K562 (cell line): ENCODE data around the gene LTBP2. TPM values are rescaled to one million over a fixed set of nuclear protein-coding genes. Genes with fewer than 3 reads are reported as not detected.

Experiments used
- ATAC-seq: fragments of 200-7000 bp; cut with Tn5 transposase; 3 replicates; pipeline ENCODE4 v1.9.1; 2020; ENCODE audit warnings: moderate library complexity
- BruUV-seq: library from RNA; stranded (reverse); fragments of 400-500 nt; replicated peaks from 2 replicates; lab custom pipeline; 2021; lab: Mats Ljungman, UMichigan
- CTCF ChIA-PET: fragments of 300-600 bp; formaldehyde crosslinking; extraction: SDS; loops from one replicate; lab custom pipeline; 2021; ENCODE audit warnings: low intra/inter-chr PET ratio; lab: Yijun Ruan, JAX
- POLR2A ChIA-PET: fragments of 300-600, 350-650 bp; sonication (Branson Sonifier 250); formaldehyde crosslinking; extraction: SDS; loops from one replicate; lab custom pipeline; 2021; ENCODE audit warnings: antibody characterized with exemption, inconsistent platforms; lab: Yijun Ruan, JAX
- DNase-seq, 4 experiments: peaks; one replicate each; pipeline versions ENCODE4 v3.0.0 to v3.0.0-alpha.2; 2011 to 2018; ENCODE audit warnings: low spot score in 3 of 4, mixed read lengths in 3 of 4; ENCODE audit errors: extremely low read depth in 1 of 4
- FAIRE-seq: peaks from 2 replicates; lab custom pipeline; 2011; peaks lifted over from hg19 to GRCh38; lab: Jason Lieb, UNC
- H2AFZ ChIP-seq: 2 replicates; pipeline ENCODE4 v1.6.0; 2011; ENCODE audit warnings: low read depth, low read length, control low read depth, inconsistent platforms
- H3K27ac ChIP-seq: fragments of 200-600 bp; 3 replicates; pipeline ENCODE4 v1.8.0; 2011; ENCODE audit warnings: low read depth, mild to moderate bottlenecking, control low read depth, inconsistent platforms, low read length, moderate library complexity, mixed read lengths; ENCODE audit errors: extremely low read depth
- H3K27me3 ChIP-seq, 2 experiments: fragments of 300-600 bp in 1 of 2; 2 replicates in 1 of 2; 3 replicates in 1 of 2; pipeline versions ENCODE4 v1.6.0 to v1.8.0; 2011; ENCODE audit warnings: inconsistent platforms in 2 of 2, low read length in 2 of 2, mild to moderate bottlenecking in 1 of 2, mixed read lengths in 1 of 2, moderate library complexity in 1 of 2; ENCODE audit not compliant: control insufficient read depth in 2 of 2, insufficient read depth in 2 of 2
- H3K36me3 ChIP-seq: fragments of 300-600 bp; 3 replicates; pipeline ENCODE4 v1.8.0; 2011; ENCODE audit warnings: mild to moderate bottlenecking, low read length, inconsistent platforms; ENCODE audit not compliant: control insufficient read depth, insufficient read depth
- H3K4me1 ChIP-seq, 2 experiments: fragments of 200-600 bp in 1 of 2; replicated peaks in 1 of 2; 2 replicates in 1 of 2; 3 replicates in 1 of 2; pipeline versions ENCODE4 v1.5.1 to v1.8.0; 2011; ENCODE audit warnings: inconsistent platforms in 2 of 2, low read length in 2 of 2, mild to moderate bottlenecking in 1 of 2, mixed read lengths in 1 of 2, moderate library complexity in 1 of 2; ENCODE audit not compliant: control insufficient read depth in 2 of 2, insufficient read depth in 2 of 2
- H3K4me2 ChIP-seq: 2 replicates; pipeline ENCODE4 v1.6.1; 2011; ENCODE audit warnings: low read length, control low read depth, inconsistent platforms, mixed read lengths; ENCODE audit not compliant: insufficient read depth
- H3K4me3 ChIP-seq: fragments of 200-600 bp; sonication (generic), shearing (Covaris generic); 2 replicates; pipeline ENCODE4 v1.5.1; 2016; ENCODE audit warnings: control low read depth, inconsistent platforms
- H3K79me2 ChIP-seq: fragments of 200-600 bp; 3 replicates; pipeline ENCODE4 v1.8.0; 2011; ENCODE audit warnings: low read length, inconsistent platforms; ENCODE audit not compliant: control insufficient read depth, insufficient read depth
- H3K9ac ChIP-seq, 2 experiments: 2 replicates each; pipeline versions ENCODE4 v1.6.0 to v1.6.1; 2011; ENCODE audit warnings: low read depth in 2 of 2, low read length in 2 of 2, control low read depth in 1 of 2, inconsistent platforms in 1 of 2, mild to moderate bottlenecking in 1 of 2, mixed read lengths in 1 of 2; ENCODE audit not compliant: insufficient read depth in 1 of 2
- H3K9me1 ChIP-seq: one replicate; pipeline ENCODE4 v1.6.0; 2011; ENCODE audit warnings: inconsistent platforms, mild to moderate bottlenecking, low read length, moderate library complexity; ENCODE audit not compliant: control insufficient read depth, insufficient read depth
- H3K9me3 ChIP-seq: replicated peaks from 2 replicates; pipeline ENCODE4 v1.5.1; 2011; ENCODE audit warnings: low read depth, low read length, inconsistent platforms; ENCODE audit not compliant: control insufficient read depth, insufficient read depth
- H4K20me1 ChIP-seq: replicated peaks from 2 replicates; pipeline ENCODE4 v1.6.1; 2011; ENCODE audit warnings: low read length, inconsistent platforms, mixed read lengths; ENCODE audit not compliant: control insufficient read depth, insufficient read depth
- BCL6 ChIP-seq: fragments of 250-450 bp; sonication (Bioruptor Pico); IDR thresholded peaks from 2 replicates; pipeline ENCODE4 v1.4.0; 2020
- DMBX1 ChIP-seq: fragments of 250-450 bp; sonication (Bioruptor Pico); IDR thresholded peaks from 2 replicates; pipeline ENCODE4 v1.8.0; 2022; ENCODE audit warnings: inconsistent platforms, mild to moderate bottlenecking, moderate library complexity, borderline replicate concordance
- HCFC1 ChIP-seq: IDR thresholded peaks from 2 replicates; pipeline ENCODE4 v1.6.1; 2012; ENCODE audit warnings: low read depth, low read length, improper control_type of control experiment
- HEY1 ChIP-seq: fragments of 250-450 bp; sonication (Bioruptor Pico); IDR thresholded peaks from 2 replicates; pipeline ENCODE4 v1.5.0; 2020; ENCODE audit warnings: mild to moderate bottlenecking, moderate library complexity, borderline replicate concordance
- MAZ ChIP-seq, 2 experiments: fragments of 450-650 bp in 1 of 2; sonication (generic) in 1 of 2; formaldehyde crosslinking; IDR thresholded peaks in 1 of 2; conservative IDR thresholded peaks in 1 of 2; 2 replicates each; pipeline versions ENCODE4 v1.4.0 to v1.5.0; 2020; ENCODE audit warnings: mild to moderate bottlenecking in 1 of 2, missing genetic modification reagents in 1 of 2
- MCM2 ChIP-seq: fragments of 450-650 bp; IDR thresholded peaks from 2 replicates; pipeline ENCODE4 v1.6.1; 2017; ENCODE audit warnings: low read depth, mild to moderate bottlenecking
- MYBL2 ChIP-seq, 2 experiments: fragments of 450-650 bp in 1 of 2; sonication (generic) in 1 of 2; formaldehyde crosslinking in 1 of 2; IDR thresholded peaks; 2 replicates each; pipeline versions ENCODE4 v1.6.1 to v1.8.1; 2017 to 2022; ENCODE audit warnings: borderline replicate concordance in 1 of 2, inconsistent platforms in 1 of 2, low read depth in 1 of 2, mild to moderate bottlenecking in 1 of 2, missing genetic modification reagents in 1 of 2, moderate library complexity in 1 of 2
- NFIC ChIP-seq: fragments of 450-650 bp; IDR thresholded peaks from 2 replicates; pipeline ENCODE4 v1.6.1; 2017; ENCODE audit warnings: mild to moderate bottlenecking, inconsistent platforms
- NR1H2 ChIP-seq: sonication (generic); formaldehyde crosslinking; IDR thresholded peaks from 2 replicates; pipeline ENCODE4 v1.4.0; 2020; ENCODE audit warnings: mild to moderate bottlenecking, missing genetic modification reagents
- RFX5 ChIP-seq: IDR thresholded peaks from 2 replicates; pipeline ENCODE4 v1.6.1; 2011; ENCODE audit warnings: low read depth, mild to moderate bottlenecking, improper control_type of control experiment, low read length
- XRCC5 ChIP-seq: fragments of 200-400 bp; formaldehyde crosslinking; IDR thresholded peaks from 2 replicates; pipeline ENCODE4 v1.6.1; 2017; ENCODE audit warnings: low read depth, mild to moderate bottlenecking, low read length
- ZNF24 ChIP-seq: fragments of 450-650 bp; IDR thresholded peaks from 2 replicates; pipeline ENCODE4 v1.6.1; 2016
- ZNF263 ChIP-seq: sonication (generic); formaldehyde crosslinking; IDR thresholded peaks from 2 replicates; pipeline ENCODE4 v1.8.0; 2022; ENCODE audit warnings: mild to moderate bottlenecking, missing genetic modification reagents, borderline replicate concordance
- ZNF274 ChIP-seq: IDR thresholded peaks from 2 replicates; pipeline ENCODE4 v1.6.1; 2011; ENCODE audit warnings: low read depth, mild to moderate bottlenecking, low read length, moderate library complexity, borderline replicate concordance
- WGBS: fragments of 100-300 bp; shearing (Covaris generic); methylation state at CpG from one replicate; pipeline ENCODE4 v1.1.6; 2016; ENCODE audit warnings: low coverage, mixed read lengths; ENCODE audit not compliant: insufficient coverage; ENCODE audit errors: missing lambda C conversion rate; 5-methylcytosine and 5-hydroxymethylcytosine counted together
- in situ Hi-C: fragments of 300-500 bp; cut with MboI; formaldehyde crosslinking; loops from 4 replicates; pipeline ENCODE4 v1.15.0; 2018; ENCODE audit warnings: inconsistent platforms, mixed read lengths
- intact Hi-C: fragments of 100-400 bp; cut with micrococcal nuclease; formaldehyde crosslinking; loops from 2 replicates; pipeline ENCODE4 v1.14.2; 2022
- polyA plus RNA-seq, 8 experiments: library from polyadenylated mRNA; depleted of rRNA in 4 of 8; stranded (reverse) in 5 of 8; unstranded in 3 of 8; fragments of >200 nt; fragmentation: Nextera tagmentation in 2 of 8; fragmentation: Illumina TruSeq in 1 of 8; extraction: Ambion mirVana in 2 of 8; extraction: Trizol in 1 of 8; gene quantifications; 2 replicates each; pipeline versions ENCODE4 v1.2.1 to v1.2.3, GENCODE V29; 2011 to 2014; ENCODE audit warnings: inconsistent platforms in 1 of 8, missing spikeins in 1 of 8
- total RNA-seq, 7 experiments: library from RNA; depleted of rRNA in 6 of 7; stranded (reverse); fragments of >200 nt in 6 of 7; fragmentation: Illumina TruSeq in 2 of 7; extraction: Trizol in 2 of 7; gene quantifications; 2 replicates each; pipeline versions ENCODE4 v1.2.1 to v1.2.3, GENCODE V29; 2011 to 2021; ENCODE audit warnings: low replicate concordance in 1 of 7
- TF ChIP-seq, protein P1 (sequence below): fragments of 450-650 bp; IDR thresholded peaks from 2 replicates; pipeline ENCODE4 v1.6.1; 2016; ENCODE audit warnings: low read depth, mild to moderate bottlenecking, moderate library complexity

The LTBP2 gene
- total and polyA plus RNA-seq, 9 of the 15 experiments (the other 6 are each of a cell fraction or from before 2014, with no cell fraction given) = under 0.01 to 0.18 (median 0.03) TPM; not detected in 3

- no peak for DNase-seq
- ChIA-PET CTCF (no interaction called here), POLR2A (interaction anchor here (0.6 kb wide), 1 partner anchor 31 kb away, joined by 3 read pairs; no protein-coding TSS in a partner anchor)
- H3K27me3 ChIP-seq = no peaks in the 10 kb centered on the region
- 54% methylated on average over 3 of the region's 3 CpGs for WGBS
- no peak overlapping the region for H3K4me3 ChIP-seq
- no peak for FAIRE-seq
- H3K27ac ChIP-seq = no peak overlapping the region
- H2AFZ ChIP-seq = no peak overlapping the region
- no peak for ATAC-seq
- no TSS peak for BruUV-seq
- in situ Hi-C loops (no loop called here), intact Hi-C loops (no loop called here)
- H3K9me3 ChIP-seq = no peaks in the 10 kb centered on the region
- H3K4me2 ChIP-seq = no peak overlapping the region
- no peak overlapping the region for H3K9ac ChIP-seq
- H3K36me3 ChIP-seq = no peaks in the 10 kb centered on the region
- H3K79me2 ChIP-seq = no peaks in the 10 kb centered on the region
- no peaks in the 10 kb centered on the region for H4K20me1 ChIP-seq
- no peaks in the 10 kb centered on the region for H3K4me1 ChIP-seq
- TF ChIP-seq MCM2 = no peak
- H3K9me1 ChIP-seq = no peaks in the 10 kb centered on the region
Observed at GRCh38 chr14:74486164-74486563, 125.9 kb downstream of the LTBP2 start.

DNA sequence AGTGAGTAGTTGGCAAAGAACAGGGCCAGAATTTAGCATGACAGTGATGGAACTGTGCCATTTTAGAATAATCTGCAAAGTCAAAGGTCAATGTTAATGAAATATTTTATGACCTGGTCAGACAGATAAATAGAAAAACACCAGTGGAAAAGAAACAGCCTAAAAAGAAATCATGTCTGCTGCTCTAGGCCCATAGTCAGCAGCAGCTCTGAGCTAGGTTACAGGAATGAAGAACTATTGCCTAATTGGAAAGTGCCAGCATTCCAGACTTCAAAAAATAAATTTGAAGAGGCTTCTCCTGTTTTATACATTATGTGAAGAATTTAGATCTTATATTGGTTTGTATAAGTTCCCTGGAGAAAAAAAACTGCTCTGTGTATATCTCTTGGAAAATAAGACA lies 128.7 kb downstream of the LTBP2 start:
- Histone ChIP-seq H3K27ac (no peak overlapping the region), H3K4me2 (no peak overlapping the region), H3K9ac (no peak overlapping the region), H4K20me1 (no peaks in the 10 kb centered on the region; the same call in 1 of the 2 replicates), H3K4me3 (no peak overlapping the region), H2AFZ (no peak overlapping the region), H3K4me1 (no peaks in the 10 kb centered on the region), H3K27me3 (no peaks in the 10 kb centered on the region), H3K79me2 (no peaks in the 10 kb centered on the region), H3K9me3 (no peaks in the 10 kb centered on the region), H3K9me1 (no peaks in the 10 kb centered on the region), H3K36me3 (no peaks in the 10 kb centered on the region)
- ATAC-seq = no peak
- in situ Hi-C loops (no loop called here), intact Hi-C loops (no loop called here)
- ChIA-PET CTCF (no interaction called here), POLR2A (no interaction called here)
- no peak for DNase-seq
- no TSS peak for BruUV-seq
- no peak for FAIRE-seq
- TF ChIP-seq BCL6 (CRISPR knock-in tag) = no peak
- TF ChIP-seq RFX5 = no peak
- TF ChIP-seq ZNF24 = no peak
- no peak for TF ChIP-seq HCFC1
- TF ChIP-seq ZNF263 (CRISPR knock-in tag) = no peak
- TF ChIP-seq, protein P1, sequence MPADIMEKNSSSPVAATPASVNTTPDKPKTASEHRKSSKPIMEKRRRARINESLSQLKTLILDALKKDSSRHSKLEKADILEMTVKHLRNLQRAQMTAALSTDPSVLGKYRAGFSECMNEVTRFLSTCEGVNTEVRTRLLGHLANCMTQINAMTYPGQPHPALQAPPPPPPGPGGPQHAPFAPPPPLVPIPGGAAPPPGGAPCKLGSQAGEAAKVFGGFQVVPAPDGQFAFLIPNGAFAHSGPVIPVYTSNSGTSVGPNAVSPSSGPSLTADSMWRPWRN = no peak
- no peak for TF ChIP-seq DMBX1 (CRISPR knock-in tag)
- TF ChIP-seq NR1H2 = no peak
- TF ChIP-seq XRCC5 = no peak
- no peak for TF ChIP-seq HEY1 (CRISPR knock-in tag)
- no peak for TF ChIP-seq MYBL2 (IDR thresholded peaks at IDR 0.05; ENCODE audit: low read depth)
- TF ChIP-seq MYBL2 (CRISPR knock-in tag; IDR thresholded peaks at IDR 0.05; ENCODE audit: borderline replicate concordance) = no peak
- TF ChIP-seq MAZ (CRISPR knock-in tag; conservative IDR thresholded peaks at IDR 0.05 in 1 of 2, IDR thresholded peaks at IDR 0.05 in 1 of 2) = no peak
- no peak for TF ChIP-seq ZNF274
- no peak for TF ChIP-seq NFIC
